HUES48 (cell line): ENCODE results near the gene MRM1.

Experiments used
- H3K27ac ChIP-seq: one replicate; pipeline ENCODE4 v1.7.0; 2013; ENCODE audit warnings: low read depth, low read length, inconsistent platforms
- H3K27me3 ChIP-seq: 2 replicates; pipeline ENCODE4 v1.6.1; 2013; ENCODE audit warnings: mild to moderate bottlenecking, low read length; ENCODE audit not compliant: control insufficient read depth, insufficient read depth
- H3K36me3 ChIP-seq: 2 replicates; pipeline ENCODE4 v1.6.1; 2013; ENCODE audit warnings: low read length; ENCODE audit not compliant: control insufficient read depth, insufficient read depth
- H3K4me1 ChIP-seq: 2 replicates; pipeline ENCODE4 v1.6.1; 2013; ENCODE audit warnings: mild to moderate bottlenecking, low read length; ENCODE audit not compliant: control insufficient read depth, insufficient read depth
- H3K4me3 ChIP-seq: 2 replicates; pipeline ENCODE4 v1.5.1; 2013; ENCODE audit warnings: mild to moderate bottlenecking, low read depth, low read length
- H3K9ac ChIP-seq: 2 replicates; pipeline ENCODE4 v1.6.1; 2013; ENCODE audit warnings: mild to moderate bottlenecking, low read depth, low read length, moderate library complexity
- H3K9me3 ChIP-seq: 2 replicates; pipeline ENCODE4 v1.6.1; 2013; ENCODE audit warnings: low read length; ENCODE audit not compliant: control insufficient read depth, insufficient read depth

Gene MRM1

GRCh38 chr17:36592716-36593321 lies 8.6 kb upstream of the MRM1 start:
- H3K36me3 ChIP-seq: peaks cover 43% of the 10 kb centered on the region
- H3K27ac ChIP-seq: peak overlapping the region; percentile 87
- H3K9ac ChIP-seq: peak overlapping the region; percentile 22; the same call in 1 of the 2 replicates
- no peaks in the 10 kb centered on the region for H3K27me3 ChIP-seq
- no peaks in the 10 kb centered on the region for H3K9me3 ChIP-seq
- H3K4me1 ChIP-seq: peaks cover 14% of the 10 kb centered on the region
- peak overlapping the region; percentile 85 for H3K4me3 ChIP-seq

- H3K4me3 ChIP-seq: peak overlapping the region; percentile 85; the same call in 1 of the 2 replicates
- H3K9me3 ChIP-seq: no peaks in the 10 kb centered on the region
- peaks cover 14% of the 10 kb centered on the region for H3K4me1 ChIP-seq
- H3K36me3 ChIP-seq: peaks cover 43% of the 10 kb centered on the region
- no peak overlapping the region for H3K9ac ChIP-seq
- no peak overlapping the region for H3K27ac ChIP-seq
- H3K27me3 ChIP-seq: no peaks in the 10 kb centered on the region
These were observed 7.6 kb upstream of the MRM1 start for GRCh38 chr17:36593656-36594316.

GRCh38 chr17:36594626-36595401 lies 6.6 kb upstream of the MRM1 start:
- no peak overlapping the region for H3K27ac ChIP-seq
- H3K36me3 ChIP-seq: peaks cover 42% of the 10 kb centered on the region
- H3K27me3 ChIP-seq: no peaks in the 10 kb centered on the region
- no peaks in the 10 kb centered on the region for H3K9me3 ChIP-seq
- H3K9ac ChIP-seq: no peak overlapping the region
- H3K4me1 ChIP-seq: peaks cover 14% of the 10 kb centered on the region
- H3K4me3 ChIP-seq: no peak overlapping the region

DNA sequence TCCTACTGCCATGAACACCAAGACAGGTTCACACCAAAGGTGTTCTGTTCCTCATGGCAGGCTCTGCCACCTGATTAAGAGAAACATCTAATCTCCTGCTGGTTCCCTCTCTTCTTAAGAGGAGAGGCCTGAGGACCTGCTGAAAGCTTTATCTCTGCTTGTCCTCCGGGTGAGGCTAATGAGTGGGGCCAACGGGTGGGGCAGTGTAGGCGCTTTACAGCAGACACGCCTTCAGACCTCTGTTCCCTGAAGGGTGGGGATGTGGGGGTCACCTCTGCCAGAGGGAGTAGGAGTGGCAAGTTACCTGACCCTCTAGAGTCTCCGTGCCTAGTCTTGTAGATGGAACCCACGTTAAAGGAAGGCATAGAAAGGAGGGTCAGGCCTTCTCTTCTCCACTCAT lies 4.2 kb upstream of the MRM1 start:
- Histone ChIP-seq H3K9ac (no peak overlapping the region), H3K27me3 (no peaks in the 10 kb centered on the region), H3K27ac (no peak overlapping the region), H3K9me3 (no peaks in the 10 kb centered on the region), H3K4me3 (no peak overlapping the region), H3K36me3 (peaks cover 45% of the 10 kb centered on the region), H3K4me1 (peaks cover 14% of the 10 kb centered on the region)

- Histone ChIP-seq H3K27ac (no peak overlapping the region), H3K4me3 (no peak overlapping the region), H3K36me3 (peaks cover 45% of the 10 kb centered on the region), H3K4me1 (peaks cover 13% of the 10 kb centered on the region), H3K9me3 (no peaks in the 10 kb centered on the region), H3K27me3 (no peaks in the 10 kb centered on the region), H3K9ac (no peak overlapping the region)
These were observed 3.3 kb upstream of the MRM1 start for GRCh38 chr17:36597866-36598777.

GRCh38 chr17:36598951-36599401 lies 2.4 kb upstream of the MRM1 start:
- Histone ChIP-seq H3K4me3 (no peak overlapping the region), H3K9me3 (no peaks in the 10 kb centered on the region), H3K4me1 (peaks cover 13% of the 10 kb centered on the region), H3K36me3 (peaks cover 44% of the 10 kb centered on the region), H3K9ac (no peak overlapping the region), H3K27me3 (no peaks in the 10 kb centered on the region), H3K27ac (no peak overlapping the region)

GRCh38 chr17:36599546-36600250 lies 1.7 kb upstream of the MRM1 start:
- no peak overlapping the region for H3K9ac ChIP-seq
- no peak overlapping the region for H3K27ac ChIP-seq
- H3K4me1 ChIP-seq: peaks cover 14% of the 10 kb centered on the region
- H3K36me3 ChIP-seq: peaks cover 45% of the 10 kb centered on the region
- no peak overlapping the region for H3K4me3 ChIP-seq
- no peaks in the 10 kb centered on the region for H3K27me3 ChIP-seq
- H3K9me3 ChIP-seq: no peaks in the 10 kb centered on the region

DNA sequence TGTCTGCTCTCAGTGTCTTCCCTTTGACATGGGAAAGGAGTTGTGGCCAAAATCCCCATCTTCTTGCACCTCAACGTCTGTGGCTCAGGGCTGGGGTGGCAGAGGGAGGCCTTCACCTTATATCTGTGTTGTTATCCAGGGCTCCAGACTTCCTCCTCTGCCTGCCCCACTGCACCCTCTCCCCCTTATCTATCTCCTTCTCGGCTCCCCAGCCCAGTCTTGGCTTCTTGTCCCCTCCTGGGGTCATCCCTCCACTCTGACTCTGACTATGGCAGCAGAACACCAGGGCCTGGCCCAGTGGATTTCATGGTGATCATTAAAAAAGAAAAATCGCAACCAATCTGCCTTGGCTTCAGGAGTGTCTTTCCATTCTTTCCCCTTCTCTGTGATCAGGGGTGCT lies 918 bp upstream of the MRM1 start:
- Histone ChIP-seq H3K4me3 (peak overlapping the region; percentile 77), H3K9me3 (no peaks in the 10 kb centered on the region), H3K9ac (no peak overlapping the region), H3K36me3 (peaks cover 40% of the 10 kb centered on the region), H3K27me3 (no peaks in the 10 kb centered on the region), H3K4me1 (peaks cover 14% of the 10 kb centered on the region), H3K27ac (peak overlapping the region; percentile 92)

- Histone ChIP-seq H3K27ac (peak overlapping the region; percentile 92), H3K9me3 (no peaks in the 10 kb centered on the region), H3K27me3 (no peaks in the 10 kb centered on the region), H3K9ac (peak overlapping the region; percentile 7; the same call in 1 of the 2 replicates), H3K36me3 (peaks cover 36% of the 10 kb centered on the region), H3K4me3 (peak overlapping the region; percentile 77), H3K4me1 (peaks cover 14% of the 10 kb centered on the region)
These were observed 464 bp upstream of the MRM1 start for GRCh38 chr17:36600936-36601302.
